Globus pallidus (tissue), 1 donor: ENCODE data around the gene UBL7.
"Not testable (repeated sequence)": the region's sequence is repeated elsewhere in the genome, so short reads cannot be mapped to it uniquely, and the experiment has no call there.

Experiments
- DNase-seq: peaks from one replicate; pipeline ENCODE4 v3.0.0-alpha.2; 2015; ENCODE audit warnings: low spot score

UBL7 gene

GRCh38 chr15:74463634-74464033 is 2.7 kb upstream of the UBL7 start:
- DNase-seq, result no peak

- no peak for DNase-seq
Observed at GRCh38 chr15:74461847-74462511, 1.0 kb upstream of the UBL7 start.

- DNase-seq, result no peak
Observed at GRCh38 chr15:74460298-74460697, 662 bp downstream of the UBL7 start.

- not testable (repeated sequence) for DNase-seq
Observed at GRCh38 chr15:74459798-74460197, 1.2 kb downstream of the UBL7 start.

GRCh38 chr15:74458473-74458872 is 2.5 kb downstream of the UBL7 start:
- DNase-seq, result no peak

- not testable (repeated sequence) for DNase-seq
Observed at GRCh38 chr15:74457036-74457435, 3.9 kb downstream of the UBL7 start.

GRCh38 chr15:74454764-74455500 is 6.0 kb downstream of the UBL7 start:
- no peak for DNase-seq

- no peak for DNase-seq
Observed at GRCh38 chr15:74453925-74454763, 6.8 kb downstream of the UBL7 start.

- DNase-seq, result no peak
Observed at GRCh38 chr15:74451861-74452835, 8.8 kb downstream of the UBL7 start.

GRCh38 chr15:74451322-74451721 is 9.6 kb downstream of the UBL7 start:
- DNase-seq, result no peak

GRCh38 chr15:74449643-74450205 is 11.2 kb downstream of the UBL7 start:
- DNase-seq, result no peak

GRCh38 chr15:74449095-74449494 is 11.9 kb downstream of the UBL7 start:
- DNase-seq, result no peak

- DNase-seq, result no peak
Observed at GRCh38 chr15:74445816-74446763, 14.9 kb downstream of the UBL7 start.

- no peak for DNase-seq
Observed at GRCh38 chr15:74444106-74445062, 16.6 kb downstream of the UBL7 start.

GRCh38 chr15:74443100-74443909 is 17.7 kb downstream of the UBL7 start:
- no peak for DNase-seq

GRCh38 chr15:74442604-74443003 is 18.4 kb downstream of the UBL7 start:
- DNase-seq, result no peak

GRCh38 chr15:74442063-74442462 is 18.9 kb downstream of the UBL7 start:
- DNase-seq, result no peak
